SK-N-SH (cell line): Measurements from ENCODE around the gene MAP2K5. TPM values are rescaled to one million over a fixed set of nuclear protein-coding genes. Genes with fewer than 3 reads are reported as not detected.

Source experiments
- CTCF ChIA-PET: fragments of 300-600, 350-600 bp; formaldehyde crosslinking; extraction: SDS; loops from one replicate; lab custom pipeline; 2021; lab: Yijun Ruan, JAX
- POLR2A ChIA-PET: fragments of 350-600 bp; sonication (Branson Sonifier 250); formaldehyde crosslinking; extraction: SDS; loops from one replicate; lab custom pipeline; 2020; ENCODE audit warnings: antibody characterized with exemption, inconsistent platforms; lab: Yijun Ruan, JAX
- DNase-seq: peaks from one replicate; pipeline ENCODE4 v3.0.0; 2012
- H2AFZ ChIP-seq: fragments of 200-600 bp; sonication (generic); 2 replicates; pipeline ENCODE4 v1.8.1; 2016; ENCODE audit warnings: antibody characterized with exemption, mild to moderate bottlenecking, low read depth
- H3F3A ChIP-seq: fragments of 200-600 bp; sonication (generic); replicated peaks from 2 replicates; pipeline ENCODE3; 2016; ENCODE audit warnings: antibody characterized with exemption, mild to moderate bottlenecking; ENCODE audit not compliant: insufficient read depth
- H3K27ac ChIP-seq, 2 experiments: fragments of 200-500 bp in 1 of 2; fragments of 200-600 bp in 1 of 2; sonication (Bioruptor generic) in 1 of 2; sonication (generic), shearing (Covaris generic) in 1 of 2; 2 replicates each; pipeline versions ENCODE4 v1.5.1 to v1.6.1; 2014 to 2016; ENCODE audit warnings: low read depth in 2 of 2, inconsistent platforms in 1 of 2, low read length in 1 of 2, mild to moderate bottlenecking in 1 of 2, mixed read lengths in 1 of 2
- H3K27me3 ChIP-seq: fragments of 200-600 bp; sonication (generic), shearing (Covaris generic); 2 replicates; pipeline ENCODE4 v1.6.1; 2016; ENCODE audit warnings: mixed run types; ENCODE audit not compliant: insufficient read depth
- H3K36me3 ChIP-seq, 2 experiments: fragments of 200-500 bp in 1 of 2; fragments of 200-600 bp in 1 of 2; sonication (Bioruptor generic) in 1 of 2; sonication (generic) in 1 of 2; replicated peaks in 1 of 2; 2 replicates each; pipeline versions ENCODE3 to v1.5.1; 2014 to 2016; ENCODE audit warnings: low read length in 1 of 2, mild to moderate bottlenecking in 1 of 2; ENCODE audit not compliant: insufficient read depth in 2 of 2, control insufficient read depth in 1 of 2
- H3K4me1 ChIP-seq, 2 experiments: fragments of 200-500 bp in 1 of 2; fragments of 200-600 bp in 1 of 2; sonication (Bioruptor generic) in 1 of 2; sonication (generic), shearing (Covaris generic) in 1 of 2; 2 replicates each; pipeline versions ENCODE4 v1.5.1 to v1.6.1; 2014 to 2016; ENCODE audit warnings: low read depth in 1 of 2, low read length in 1 of 2, mixed run types in 1 of 2; ENCODE audit not compliant: insufficient read depth in 2 of 2, control insufficient read depth in 1 of 2
- H3K4me2 ChIP-seq: fragments of 200-600 bp; sonication (generic), shearing (Covaris generic); 2 replicates; pipeline ENCODE4 v1.6.1; 2017; ENCODE audit warnings: mixed run types
- H3K4me3 ChIP-seq, 2 experiments: fragments of 200-500 bp in 1 of 2; fragments of 200-600 bp in 1 of 2; sonication (Bioruptor generic) in 1 of 2; sonication (generic), shearing (Covaris generic) in 1 of 2; 2 replicates each; pipeline versions ENCODE4 v1.5.1 to v1.8.1; 2014 to 2016; ENCODE audit warnings: low read depth in 2 of 2, inconsistent platforms in 1 of 2, low read length in 1 of 2, mild to moderate bottlenecking in 1 of 2, mixed read lengths in 1 of 2, moderate library complexity in 1 of 2
- H3K79me2 ChIP-seq: fragments of 200-600 bp; sonication (generic); 2 replicates; pipeline ENCODE4 v1.8.1; 2017; ENCODE audit warnings: mild to moderate bottlenecking; ENCODE audit not compliant: insufficient read depth
- H3K9ac ChIP-seq: fragments of 200-600 bp; sonication (generic); 2 replicates; pipeline ENCODE4 v1.6.1; 2017; ENCODE audit warnings: mixed run types
- H3K9me2 ChIP-seq: fragments of 200-600 bp; sonication (generic); 2 replicates; pipeline ENCODE4 v1.6.1; 2017; ENCODE audit warnings: mixed run types
- H3K9me3 ChIP-seq: fragments of 200-600 bp; sonication (generic); 2 replicates; pipeline ENCODE4 v1.6.1; 2017; ENCODE audit warnings: mixed run types, mild to moderate bottlenecking, moderate library complexity
- H4K20me1 ChIP-seq: fragments of 200-600 bp; sonication (generic); 2 replicates; pipeline ENCODE4 v1.6.1; 2017; ENCODE audit warnings: mild to moderate bottlenecking, mixed run types; ENCODE audit not compliant: insufficient read depth
- ELF1 ChIP-seq: IDR thresholded peaks from 2 replicates; pipeline ENCODE4 v1.4.0; 2012
- EZH2phosphoT487 ChIP-seq: fragments of 200-600 bp; sonication (generic); IDR thresholded peaks from 2 replicates; pipeline ENCODE4 v1.6.1; 2017; ENCODE audit warnings: low read depth, mixed run types, mild to moderate bottlenecking, antibody characterized with exemption, moderate library complexity, borderline replicate concordance
- FOXJ3 ChIP-seq: sonication (generic); formaldehyde crosslinking; IDR thresholded peaks from 2 replicates; pipeline ENCODE4 v1.5.1; 2020; ENCODE audit warnings: mild to moderate bottlenecking, missing genetic modification reagents
- MEF2A ChIP-seq: IDR thresholded peaks from 2 replicates; pipeline ENCODE4 v1.4.0; 2012; ENCODE audit warnings: low read depth, borderline replicate concordance
- MXI1 ChIP-seq: IDR thresholded peaks from 2 replicates; pipeline ENCODE4 v1.6.1; 2012; ENCODE audit warnings: mild to moderate bottlenecking, low read depth, low read length, improper control_type of control experiment
- NFIC ChIP-seq: IDR thresholded peaks from 2 replicates; pipeline ENCODE4 v1.4.0; 2012; ENCODE audit warnings: borderline replicate concordance
- NRF1 ChIP-seq: IDR thresholded peaks from 2 replicates; pipeline ENCODE4 v1.6.1; 2012; ENCODE audit warnings: low read depth, mild to moderate bottlenecking, low read length
- RAD21 ChIP-seq: IDR thresholded peaks from 2 replicates; pipeline ENCODE4 v1.6.1; 2012; ENCODE audit warnings: mild to moderate bottlenecking, low read length
- SIN3A ChIP-seq: IDR thresholded peaks from 2 replicates; pipeline ENCODE4 v1.6.1; 2012; ENCODE audit warnings: low read depth, mild to moderate bottlenecking, low read length, moderate library complexity, borderline replicate concordance
- YY1 ChIP-seq: IDR thresholded peaks from 2 replicates; pipeline ENCODE4 v1.4.0; 2012; ENCODE audit warnings: low read depth, mild to moderate bottlenecking
- WGBS: methylation state at CpG from one replicate; pipeline ENCODE4 v1.1.6; 2017; ENCODE audit warnings: low lambda C conversion rate; 5-methylcytosine and 5-hydroxymethylcytosine counted together
- polyA plus RNA-seq, 3 experiments: library from polyadenylated mRNA; depleted of rRNA; stranded (reverse); fragments of >200 nt; gene quantifications; 2 replicates each; pipeline ENCODE4 v1.2.3, GENCODE V29; 2012
- TF ChIP-seq, protein P1 (sequence below): IDR thresholded peaks from 2 replicates; pipeline ENCODE4 v1.4.0; 2012; ENCODE audit warnings: low read depth, borderline replicate concordance
- TF ChIP-seq, protein P2 (sequence below): IDR thresholded peaks from 2 replicates; pipeline ENCODE4 v1.4.0; 2012; ENCODE audit warnings: low read depth, borderline replicate concordance
- TF ChIP-seq, protein P3 (sequence below): IDR thresholded peaks from 2 replicates; pipeline ENCODE4; 2012

The MAP2K5 gene
- polyA plus RNA-seq, 1 of the 3 experiments (the other 2 are of a cell fraction), result 6.2 TPM

DNA sequence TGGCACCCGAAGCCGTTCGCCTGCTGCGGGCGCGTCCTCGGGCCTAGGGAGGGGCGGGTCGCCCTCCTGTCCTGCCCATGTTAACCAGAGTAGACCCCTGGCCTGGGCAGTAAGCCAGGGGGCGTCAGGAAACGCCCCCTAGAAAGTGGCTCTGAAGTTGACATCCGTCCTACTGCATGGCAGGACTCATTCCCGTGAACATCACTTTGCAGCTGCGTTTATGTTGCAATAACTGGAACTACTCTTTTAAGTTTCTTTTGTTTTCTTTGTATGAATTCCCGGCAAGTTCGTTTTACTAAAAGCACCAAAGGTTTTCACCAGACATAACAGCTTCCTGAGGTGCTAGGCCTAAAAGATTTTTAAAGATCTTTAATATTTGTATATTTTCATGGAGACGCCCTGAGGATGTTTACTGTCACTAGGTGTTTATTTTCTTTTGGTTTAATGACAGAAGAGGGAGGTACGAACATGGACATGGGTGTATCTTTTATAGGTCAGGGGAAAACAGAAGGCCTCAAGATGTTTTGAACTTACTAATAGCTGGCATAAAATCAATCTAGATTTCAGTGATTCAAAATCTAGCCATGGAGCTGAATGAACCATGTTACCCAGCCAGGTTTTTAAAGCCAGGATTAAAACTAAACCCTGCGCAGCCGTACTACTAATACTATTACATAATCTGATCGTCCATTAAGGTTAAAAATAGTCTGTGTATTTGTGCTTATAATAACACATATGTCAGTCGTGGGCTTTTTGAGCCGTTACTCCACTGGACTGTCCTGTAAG, 20.5 kb upstream of the MAP2K5 start:
- peak; percentile 27 for DNase-seq
- Histone ChIP-seq H3K36me3 (peaks cover 5% of the 10 kb centered on the region in 2 experiments), H4K20me1 (no peaks in the 10 kb centered on the region), H3K9me2 (no peaks in the 10 kb centered on the region), H3K9me3 (no peaks in the 10 kb centered on the region), H3K4me3 (peak overlapping the region; percentile 82), H3K79me2 (peaks cover 48% of the 10 kb centered on the region), H3K27me3 (no peaks in the 10 kb centered on the region), H2AFZ (peak overlapping the region; percentile 75), H3K4me2 (peak overlapping the region; percentile 90), H3K27ac (peak overlapping the region; percentile 90 to 93), H3K4me1 (peaks cover 12 to 20% of the 10 kb centered on the region in 2 experiments; a peak in 3 of 4 replicates), H3F3A (peaks cover 12% of the 10 kb centered on the region), H3K9ac (peak overlapping the region; percentile 80)
- TF ChIP-seq RAD21 (no peak), NFIC (no peak), NRF1 (peak; percentile 48), FOXJ3 (CRISPR knock-in tag) (no peak; the same call in 1 of the 2 replicates), MXI1 (peak; percentile 4; the same call in 1 of the 2 replicates), YY1 (peak; percentile 9; the same call in 1 of the 2 replicates), SIN3A (no peak), EZH2phosphoT487 (no peak), ELF1 (no peak), MEF2A (0 out of 2 replicates have a peak, but pooled peaks have one; percentile 21)
- TF ChIP-seq, protein P1, sequence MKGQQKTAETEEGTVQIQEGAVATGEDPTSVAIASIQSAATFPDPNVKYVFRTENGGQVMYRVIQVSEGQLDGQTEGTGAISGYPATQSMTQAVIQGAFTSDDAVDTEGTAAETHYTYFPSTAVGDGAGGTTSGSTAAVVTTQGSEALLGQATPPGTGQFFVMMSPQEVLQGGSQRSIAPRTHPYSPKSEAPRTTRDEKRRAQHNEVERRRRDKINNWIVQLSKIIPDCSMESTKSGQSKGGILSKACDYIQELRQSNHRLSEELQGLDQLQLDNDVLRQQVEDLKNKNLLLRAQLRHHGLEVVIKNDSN, result no peak
- TF ChIP-seq, protein P2, sequence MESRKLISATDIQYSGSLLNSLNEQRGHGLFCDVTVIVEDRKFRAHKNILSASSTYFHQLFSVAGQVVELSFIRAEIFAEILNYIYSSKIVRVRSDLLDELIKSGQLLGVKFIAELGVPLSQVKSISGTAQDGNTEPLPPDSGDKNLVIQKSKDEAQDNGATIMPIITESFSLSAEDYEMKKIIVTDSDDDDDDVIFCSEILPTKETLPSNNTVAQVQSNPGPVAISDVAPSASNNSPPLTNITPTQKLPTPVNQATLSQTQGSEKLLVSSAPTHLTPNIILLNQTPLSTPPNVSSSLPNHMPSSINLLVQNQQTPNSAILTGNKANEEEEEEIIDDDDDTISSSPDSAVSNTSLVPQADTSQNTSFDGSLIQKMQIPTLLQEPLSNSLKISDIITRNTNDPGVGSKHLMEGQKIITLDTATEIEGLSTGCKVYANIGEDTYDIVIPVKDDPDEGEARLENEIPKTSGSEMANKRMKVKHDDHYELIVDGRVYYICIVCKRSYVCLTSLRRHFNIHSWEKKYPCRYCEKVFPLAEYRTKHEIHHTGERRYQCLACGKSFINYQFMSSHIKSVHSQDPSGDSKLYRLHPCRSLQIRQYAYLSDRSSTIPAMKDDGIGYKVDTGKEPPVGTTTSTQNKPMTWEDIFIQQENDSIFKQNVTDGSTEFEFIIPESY, result no peak
- POLR2A ChIA-PET, result interaction anchor here (1.3 to 1.6 kb wide), 3 partner anchors 20 to 311 kb away, joined by 3 to 5 read pairs (median 4); partner anchors contain the start of gene MAP2K5
- 1% methylated on average over 16 of the region's 23 CpGs for WGBS
- CTCF ChIA-PET, result interaction anchor here (0.9 to 1.8 kb wide), 11 partner anchors 8 to 575 kb away, joined by 3 to 5 read pairs (median 4); partner anchors contain the start of gene MAP2K5

DNA sequence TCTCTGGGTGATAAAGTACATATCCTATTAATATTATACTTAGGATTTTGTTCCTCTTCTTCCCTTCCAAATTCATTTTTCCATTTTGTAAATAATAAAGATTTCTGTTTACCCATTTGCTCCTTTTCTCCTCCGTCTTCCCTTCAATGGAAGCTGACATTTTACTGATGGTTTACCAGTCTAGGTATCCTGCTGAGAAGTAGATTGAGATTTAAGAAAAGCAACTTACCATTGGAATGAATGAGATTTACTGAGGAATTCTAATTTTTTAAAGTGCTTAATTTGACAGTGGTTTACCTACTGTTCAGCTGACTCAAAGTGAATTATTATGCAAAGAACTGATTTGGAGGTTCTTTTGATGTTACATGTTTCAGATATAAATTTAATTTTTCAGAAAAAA, 19.2 kb upstream of the MAP2K5 start:
- Histone ChIP-seq H3K9me2 (no peaks in the 10 kb centered on the region), H3K27ac (no peak overlapping the region), H3K4me3 (peak overlapping the region in 1 of 2 experiments; percentile 82; a peak in 1 of 4 replicates), H3K27me3 (no peaks in the 10 kb centered on the region), H3K4me1 (peaks cover 12 to 20% of the 10 kb centered on the region in 2 experiments; a peak in 3 of 4 replicates), H3K4me2 (peak overlapping the region; percentile 90), H3K9ac (peak overlapping the region; percentile 80; the same call in 1 of the 2 replicates), H3K36me3 (peaks cover 12 to 18% of the 10 kb centered on the region in 2 experiments), H3K9me3 (no peaks in the 10 kb centered on the region), H2AFZ (no peak overlapping the region), H4K20me1 (no peaks in the 10 kb centered on the region), H3F3A (peaks cover 12% of the 10 kb centered on the region), H3K79me2 (peaks cover 48% of the 10 kb centered on the region)
- ChIA-PET POLR2A (no interaction called here), CTCF (interaction anchor here (0.6 to 1.3 kb wide), 4 partner anchors 19 to 272 kb away, joined by 3 to 4 read pairs (median 3); partner anchors contain the start of gene MAP2K5)
- no peak for DNase-seq
- TF ChIP-seq, protein P3, sequence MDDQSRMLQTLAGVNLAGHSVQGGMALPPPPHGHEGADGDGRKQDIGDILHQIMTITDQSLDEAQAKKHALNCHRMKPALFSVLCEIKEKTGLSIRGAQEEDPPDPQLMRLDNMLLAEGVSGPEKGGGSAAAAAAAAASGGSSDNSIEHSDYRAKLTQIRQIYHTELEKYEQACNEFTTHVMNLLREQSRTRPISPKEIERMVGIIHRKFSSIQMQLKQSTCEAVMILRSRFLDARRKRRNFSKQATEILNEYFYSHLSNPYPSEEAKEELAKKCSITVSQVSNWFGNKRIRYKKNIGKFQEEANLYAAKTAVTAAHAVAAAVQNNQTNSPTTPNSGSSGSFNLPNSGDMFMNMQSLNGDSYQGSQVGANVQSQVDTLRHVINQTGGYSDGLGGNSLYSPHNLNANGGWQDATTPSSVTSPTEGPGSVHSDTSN, result no peak
- WGBS, result 82% methylated on average over 1 of the region's 1 CpG
